Kidney (tissue), 14 donors: Measurements from ENCODE around the gene LAD1. TPM values are rescaled to one million over a fixed set of nuclear protein-coding genes. Genes with fewer than 3 reads are reported as not detected.

ENCODE experiments used
- DNase-seq, 5 donors: peaks; one replicate each; pipeline ENCODE4 v3.0.0-alpha.2; 2013 to 2020
- FAIRE-seq: peaks from 2 replicates; lab custom pipeline; 2012; peaks lifted over from hg19 to GRCh38; lab: Jason Lieb, UNC
- H3K27ac ChIP-seq, 2 donors: one replicate each; pipeline ENCODE4 v1.7.0; 2013; ENCODE audit warnings: low read depth in 2 of 2, low read length in 2 of 2, inconsistent platforms in 1 of 2
- H3K27me3 ChIP-seq: one replicate; pipeline ENCODE4 v1.7.1; 2013; ENCODE audit warnings: low read length, inconsistent platforms; ENCODE audit not compliant: control insufficient read depth, insufficient read depth
- H3K36me3 ChIP-seq, 3 donors: one replicate each; pipeline versions ENCODE4 v1.7.0 to v1.7.1; 2013; ENCODE audit warnings: low read length in 3 of 3, control low read depth in 1 of 3, inconsistent platforms in 1 of 3; ENCODE audit not compliant: insufficient read depth in 3 of 3, control insufficient read depth in 2 of 3
- H3K4me1 ChIP-seq, 3 donors: one replicate each; pipeline versions ENCODE4 v1.7.0 to v1.7.1; 2013; ENCODE audit warnings: low read length in 3 of 3, inconsistent platforms in 1 of 3, low read depth in 1 of 3; ENCODE audit not compliant: control insufficient read depth in 2 of 3, insufficient read depth in 2 of 3
- H3K4me3 ChIP-seq, 3 donors: one replicate each; pipeline versions ENCODE4 v1.7.0 to v1.8.1; 2013; ENCODE audit warnings: low read length in 3 of 3, control low read depth in 1 of 3, inconsistent platforms in 1 of 3
- H3K9ac ChIP-seq, 3 donors: one replicate each; pipeline versions ENCODE4 v1.7.0 to v1.7.1; 2013; ENCODE audit warnings: low read length in 3 of 3, control low read depth in 1 of 3, inconsistent platforms in 1 of 3
- H3K9me3 ChIP-seq, 3 donors: one replicate each; pipeline versions ENCODE4 v1.7.0 to v1.7.1; 2013; ENCODE audit warnings: low read length in 3 of 3, control low read depth in 1 of 3, inconsistent platforms in 1 of 3; ENCODE audit not compliant: control insufficient read depth in 2 of 3, insufficient read depth in 1 of 3
- CTCF ChIP-seq: IDR thresholded peaks from 3 replicates; pipeline ENCODE4 v1.5.1; 2012; ENCODE audit warnings: mild to moderate bottlenecking, moderate library complexity, borderline replicate concordance; ENCODE audit not compliant: insufficient read depth; ENCODE audit errors: extremely low read depth
- intact Hi-C: fragments of 100-400 bp; cut with DNase I; formaldehyde crosslinking; loops from one replicate; pipeline ENCODE4 v1.11.1; 2022
- polyA plus RNA-seq: library from polyadenylated mRNA; stranded (reverse); fragments of 350-450 nt; fragmentation: Illumina TruSeq; extraction: RNeasy Lipid Tissue Mini Kit (QIAGEN cat#74804); gene quantifications from one replicate; pipeline ENCODE4 v1.2.3, GENCODE V29; 2014; ENCODE audit warnings: low read depth, low replicate concordance; ENCODE audit not compliant: insufficient read depth
- total RNA-seq: library from RNA; stranded (reverse); fragmentation: NEBNext Ultra II Directional; extraction: Animal tissue kit (Norgen Biotek cat#: 25700); gene quantifications from one replicate; pipeline ENCODE4 v1.2.1, GENCODE V29; 2021
- donor health status: control.
- donor health status: control.
- donor health status: control.
- donor health status: control.
- donor health status: control.
- donor health status: DM: yes; HTN: yes; CAD: no.
- donor health status: Normal renal cell carcinoma (clear cell type).

Gene LAD1
- total and polyA plus RNA-seq, 2 donors from 2014 or later = 70.7 to 72.6 TPM

GRCh38 chr1:201376464-201377374, 22.4 kb downstream of the LAD1 start:
- Histone ChIP-seq H3K4me1 (no peaks in the 10 kb centered on the region), H3K27ac (no peak overlapping the region), H3K27me3 (no peaks in the 10 kb centered on the region), H3K4me3 (peak overlapping the region in 1 of 3 donors; percentile 8), H3K36me3 (no peaks in the 10 kb centered on the region), H3K9me3 (no peaks in the 10 kb centered on the region), H3K9ac (peak overlapping the region in 1 of 3 donors; percentile 26)
- DNase-seq (peak in 4 of 5 donors; percentile 84 to 93 (median 88)), FAIRE-seq (no peak)
- peak; percentile 43 for TF ChIP-seq CTCF
- intact Hi-C loops = no loop called here

- H3K27me3 ChIP-seq = no peaks in the 10 kb centered on the region
- no peak for TF ChIP-seq CTCF
- H3K4me1 ChIP-seq = no peaks in the 10 kb centered on the region
- no peaks in the 10 kb centered on the region for H3K9me3 ChIP-seq
- H3K36me3 ChIP-seq = no peaks in the 10 kb centered on the region
- no peak for FAIRE-seq
- no peak overlapping the region for H3K4me3 ChIP-seq
- intact Hi-C loops = no loop called here
- H3K9ac ChIP-seq = no peak overlapping the region
- no peak for DNase-seq
- no peak overlapping the region for H3K27ac ChIP-seq
Observed at GRCh38 chr1:201376107-201376463, 23.0 kb downstream of the LAD1 start.

- FAIRE-seq (no peak), DNase-seq (no peak)
- no peaks in the 10 kb centered on the region for H3K9me3 ChIP-seq
- H3K27me3 ChIP-seq = no peaks in the 10 kb centered on the region
- no peak overlapping the region for H3K9ac ChIP-seq
- no peak overlapping the region for H3K27ac ChIP-seq
- TF ChIP-seq CTCF = no peak
- H3K4me3 ChIP-seq = no peak overlapping the region
- no peaks in the 10 kb centered on the region for H3K4me1 ChIP-seq
- intact Hi-C loops = no loop called here
- no peaks in the 10 kb centered on the region for H3K36me3 ChIP-seq
Observed at GRCh38 chr1:201375169-201375568, 24.0 kb downstream of the LAD1 start.
